Central memory CD4-positive, alpha-beta T cell (primary cell): ENCODE measurements around the gene DNM1.

Experiments
- DNase-seq: peaks from one replicate; pipeline ENCODE4 v3.0.0; 2022
- total RNA-seq, 3 experiments: gene quantifications; one replicate each; lab custom pipeline; 2026; lab: John Stamatoyannopoulos, UW

The DNM1 gene
- total RNA-seq, result 0.18 to 3.5 (median 0.27) reads per million in 3 experiments

DNA sequence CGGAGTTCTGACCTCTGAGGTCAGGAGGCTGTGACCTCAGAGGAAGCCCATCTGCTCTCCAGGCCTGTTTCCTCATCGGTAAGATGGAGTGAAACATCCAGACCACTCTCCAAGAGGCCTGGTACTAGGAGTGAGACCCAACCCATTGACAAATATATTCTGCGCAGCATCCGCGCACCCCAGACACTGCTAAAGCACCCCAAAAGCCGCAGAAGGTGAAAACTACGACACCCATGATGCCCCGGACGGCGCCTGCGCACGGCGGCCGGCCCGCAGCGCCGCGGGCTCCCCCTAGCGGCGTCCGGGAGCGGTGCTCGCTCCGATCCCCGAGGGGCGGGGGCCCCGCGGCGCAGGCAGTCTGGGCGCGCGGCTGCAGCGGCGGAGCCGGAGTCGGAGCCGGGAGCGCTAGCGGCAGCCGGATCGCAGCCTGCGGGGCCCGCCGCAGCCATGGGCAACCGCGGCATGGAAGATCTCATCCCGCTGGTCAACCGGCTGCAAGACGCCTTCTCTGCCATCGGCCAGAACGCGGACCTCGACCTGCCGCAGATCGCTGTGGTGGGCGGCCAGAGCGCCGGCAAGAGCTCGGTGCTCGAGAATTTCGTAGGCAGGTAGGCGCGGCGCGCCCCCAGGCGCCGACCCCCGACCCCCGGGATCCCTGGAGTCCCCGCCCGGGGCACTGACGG is at the start of gene DNM1:
Gene DNM1 (plus strand): TSS at position 356 of the 683 bp plus-strand sequence. CDS start 92 bp downstream, at position 448.
- peak; percentile 73 for DNase-seq

DNA sequence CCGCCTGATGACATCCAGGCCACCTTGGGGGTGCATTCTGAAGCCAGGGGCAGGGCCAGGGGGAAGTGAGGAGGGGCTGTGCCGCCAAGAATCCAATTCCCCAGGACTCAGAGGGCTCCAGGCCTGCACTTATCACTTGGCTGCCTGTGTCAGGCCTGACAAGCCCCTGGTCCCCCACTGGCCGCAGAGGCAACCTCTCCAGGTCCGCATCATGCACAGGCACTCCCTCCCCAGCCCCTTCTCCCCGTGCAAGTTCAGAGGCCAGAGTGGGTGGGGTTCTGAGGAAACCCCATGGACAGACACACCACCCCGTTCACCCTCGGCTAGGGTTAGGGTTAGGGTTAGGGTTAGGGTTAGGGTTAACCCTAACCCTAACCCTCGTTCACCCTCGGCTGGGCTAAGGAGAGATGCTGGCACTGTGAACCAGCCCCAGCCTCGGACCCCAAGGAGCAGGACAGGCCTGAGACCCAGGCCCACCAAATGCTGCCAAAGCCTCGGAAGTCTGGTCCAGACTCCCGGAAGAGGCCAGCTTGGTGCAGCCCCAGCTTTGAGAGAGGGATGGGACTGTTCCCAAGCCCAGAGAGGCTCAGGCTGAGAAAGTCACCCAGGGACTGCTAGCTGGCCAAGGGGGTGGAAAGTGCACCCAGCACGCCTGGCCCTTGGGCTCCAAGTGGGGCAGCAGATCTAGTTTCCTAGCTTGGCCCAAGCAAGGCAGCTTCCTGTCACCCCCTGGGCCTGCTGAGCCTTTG is 49.1 kb upstream of the DNM1 start:
- no peak for DNase-seq

DNA sequence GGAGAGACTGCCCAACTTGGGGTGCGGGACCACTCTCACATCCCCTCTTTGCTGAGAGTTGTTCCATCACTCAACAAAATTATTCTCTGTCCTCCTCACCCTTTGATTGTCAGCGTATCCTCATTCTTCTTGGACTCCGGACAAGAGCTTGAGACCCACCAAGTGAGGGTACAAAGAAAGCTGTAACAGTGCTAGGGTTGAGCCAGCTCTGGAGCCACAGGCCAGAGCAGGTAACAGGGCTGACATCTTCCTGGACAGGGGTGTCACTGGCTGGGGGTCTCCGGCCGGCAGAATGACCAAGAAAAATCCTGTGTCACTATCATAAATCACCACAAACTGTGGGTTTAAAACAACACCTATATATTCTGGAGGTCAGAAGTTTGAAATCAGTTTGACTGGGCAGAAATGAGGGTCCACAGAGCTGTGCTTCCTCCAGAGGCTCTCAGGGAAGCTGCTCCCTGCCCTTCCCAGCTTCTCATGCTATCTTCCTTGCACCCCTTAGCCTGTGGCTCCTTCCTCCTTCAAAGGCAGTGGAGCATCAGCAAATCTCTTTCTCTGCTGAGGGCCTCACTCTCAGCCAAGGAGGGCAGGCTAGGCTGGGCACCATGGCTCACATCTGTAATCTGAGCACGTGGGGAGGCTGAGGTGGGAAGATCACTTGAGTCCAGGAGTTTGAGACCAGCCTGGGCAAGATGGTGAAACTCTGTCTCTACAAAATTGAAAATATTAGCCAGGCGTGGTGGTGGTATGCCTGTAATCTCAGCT is 47.3 kb upstream of the DNM1 start:
- no peak for DNase-seq

- DNase-seq, result peak; percentile 71
Observed at GRCh38 chr9:128159522-128159783, 43.7 kb upstream of the DNM1 start.

DNA sequence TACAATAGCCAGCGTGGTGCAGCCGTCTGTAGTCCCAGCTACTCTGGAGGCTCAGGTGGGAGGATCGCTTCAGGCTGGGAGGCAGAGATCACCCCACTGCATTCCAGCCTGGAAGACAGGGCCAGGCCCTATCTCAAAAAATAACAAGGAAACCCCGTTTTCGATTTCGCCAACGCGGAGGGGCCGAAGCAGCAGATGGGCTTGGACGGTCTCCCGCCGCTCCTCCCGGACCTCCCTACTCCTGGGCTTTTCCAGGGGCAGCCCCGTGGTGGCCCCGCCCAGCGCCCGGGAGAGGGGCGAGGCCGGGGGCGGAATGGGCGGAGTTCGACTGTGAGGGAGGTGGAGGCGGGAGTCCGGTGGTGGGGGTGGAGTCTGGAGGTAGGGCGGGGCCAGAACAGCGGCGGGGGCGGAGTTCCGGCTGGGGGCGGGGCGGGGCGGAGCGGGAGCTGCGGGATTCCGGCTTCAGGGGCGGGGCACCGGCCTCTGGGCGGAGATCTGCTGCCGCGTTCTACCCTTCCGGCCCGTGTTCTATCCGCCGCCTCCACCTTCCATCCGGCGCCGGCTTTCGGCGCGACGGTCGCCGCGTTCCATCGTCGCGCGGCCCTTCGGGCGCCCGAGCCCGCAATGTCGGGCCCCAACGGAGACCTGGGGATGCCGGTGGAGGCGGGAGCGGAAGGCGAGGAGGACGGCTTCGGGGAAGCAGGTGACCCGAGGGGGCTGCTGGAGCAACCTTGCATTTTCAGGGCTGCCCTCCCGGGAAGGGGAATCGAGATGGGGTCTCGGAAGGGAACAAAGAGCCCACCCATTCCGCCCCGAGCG is 43.2 kb upstream of the DNM1 start, which contains the start of gene BBLN:
Gene BBLN (plus strand): TSS at position 482 of the 819 bp plus-strand sequence. CDS start 143 bp downstream, at position 625.
- DNase-seq, result peak; percentile 86

GRCh38 chr9:128160603-128160987 is 42.6 kb upstream of the DNM1 start:
- DNase-seq, result no peak

GRCh38 chr9:128161215-128161902 is 41.8 kb upstream of the DNM1 start:
- DNase-seq, result no peak

DNA sequence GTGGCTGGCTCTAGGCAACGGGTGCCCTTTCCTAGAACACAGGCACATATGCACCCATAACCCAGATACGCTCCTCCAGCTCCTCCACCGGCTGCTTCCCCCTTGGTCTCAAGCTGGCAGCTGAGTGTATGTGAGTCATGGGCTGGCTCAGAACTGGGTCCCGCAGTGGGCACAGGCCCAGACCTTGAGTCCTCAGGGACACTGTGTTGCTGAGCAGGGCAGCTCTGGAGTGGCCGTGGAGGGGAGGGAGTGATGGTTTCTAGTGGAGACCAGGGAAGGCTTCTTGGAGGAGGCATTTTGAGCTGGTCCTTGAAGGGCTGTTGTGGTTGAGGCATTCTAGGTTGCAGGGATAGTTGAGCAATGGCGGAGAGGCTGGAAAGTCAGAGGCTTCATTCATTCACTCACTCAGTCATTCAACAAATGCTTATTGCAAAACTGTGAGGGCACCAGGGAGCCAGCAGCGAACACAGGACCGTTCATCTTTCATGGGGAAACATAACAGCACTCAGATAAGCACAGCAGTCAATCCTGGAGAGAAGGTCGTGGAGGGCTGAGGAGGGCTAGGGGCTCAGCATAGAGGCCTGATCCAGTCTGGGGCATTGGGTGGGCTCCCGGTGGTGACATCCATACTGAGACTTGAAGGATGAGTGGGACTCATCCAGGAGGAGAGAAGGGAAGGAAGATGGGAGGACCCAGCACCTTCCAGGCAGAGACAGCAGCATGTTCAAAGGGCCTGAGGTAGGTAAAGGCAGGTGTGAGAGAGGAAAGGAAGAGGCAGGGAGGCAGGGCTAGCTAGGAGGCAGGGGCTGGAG is 40.8 kb upstream of the DNM1 start:
- no peak for DNase-seq

- no peak for DNase-seq
Observed at GRCh38 chr9:128163027-128163515, 40.1 kb upstream of the DNM1 start.

GRCh38 chr9:128163523-128164306 is 39.5 kb upstream of the DNM1 start:
- DNase-seq, result no peak

GRCh38 chr9:128164307-128164885 is 38.8 kb upstream of the DNM1 start:
- DNase-seq, result no peak

GRCh38 chr9:128166169-128166568 is 37.0 kb upstream of the DNM1 start:
- DNase-seq, result no peak

GRCh38 chr9:128167209-128167608 is 36.0 kb upstream of the DNM1 start:
- DNase-seq, result no peak

DNA sequence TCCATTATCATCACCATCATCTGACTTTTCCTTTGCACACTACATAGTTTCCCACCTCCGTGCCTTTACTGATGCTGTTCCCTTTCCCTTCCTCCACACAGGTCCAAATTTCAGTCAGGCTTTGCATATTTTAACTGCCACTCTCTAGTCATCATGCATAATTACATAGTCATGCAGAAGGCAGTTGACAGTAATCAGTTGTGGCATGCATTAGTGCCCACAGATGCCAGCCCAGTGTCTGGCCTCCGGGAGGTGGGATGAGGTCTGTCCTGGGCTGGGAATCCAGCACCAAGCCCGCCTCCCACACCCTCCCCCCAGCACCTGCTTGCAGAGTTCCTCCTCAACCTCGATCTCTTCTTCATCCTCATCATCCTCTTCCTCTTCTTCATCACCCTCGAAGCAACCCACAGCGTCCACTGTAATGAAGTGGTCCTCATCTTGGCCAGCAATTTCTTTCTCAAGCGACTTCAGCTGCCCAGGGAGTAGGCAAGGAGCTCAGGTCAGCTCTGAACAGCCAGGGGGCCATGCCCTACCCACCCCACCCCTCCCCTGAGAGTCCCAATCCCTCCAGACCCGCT is 34.4 kb upstream of the DNM1 start:
- DNase-seq, result no peak

DNA sequence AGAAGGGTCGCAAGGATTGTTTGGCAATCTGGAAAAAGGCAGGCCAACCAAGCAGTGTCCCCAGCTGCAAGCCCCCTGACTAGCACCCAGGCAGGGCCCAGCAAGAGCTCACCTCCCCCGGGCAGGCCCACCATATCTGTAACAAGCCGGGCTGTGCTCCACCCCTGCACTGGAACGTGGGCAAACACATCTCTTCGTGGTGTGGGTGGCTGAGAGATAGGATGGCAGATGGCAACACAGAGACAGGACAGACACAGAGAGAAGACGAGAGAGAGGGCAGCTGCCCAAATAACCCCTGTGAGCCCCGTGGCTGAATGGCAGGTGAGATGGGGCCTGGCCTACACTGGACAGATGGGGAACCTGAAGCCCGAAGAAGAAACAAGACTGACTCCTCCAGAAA is 33.7 kb upstream of the DNM1 start:
- DNase-seq, result no peak

DNA sequence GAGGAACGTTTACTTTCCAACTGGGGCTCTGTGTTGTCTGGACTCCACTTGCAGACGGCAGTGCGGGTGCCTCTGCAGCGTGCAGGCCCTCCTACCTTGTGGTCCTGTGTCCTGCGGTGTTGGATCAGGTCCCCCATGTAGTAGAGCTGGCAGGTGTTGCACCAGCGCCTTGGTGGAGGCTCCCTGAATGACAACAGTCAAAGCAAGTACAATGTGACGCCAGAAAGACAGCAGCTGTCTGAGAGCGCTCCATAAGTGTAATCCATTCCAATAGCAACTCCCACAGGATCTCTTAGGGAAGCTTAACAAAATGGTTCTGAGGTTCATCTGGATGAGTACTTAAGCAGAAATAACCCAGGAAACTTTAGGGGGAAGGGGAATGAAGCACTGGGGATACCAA is 33.3 kb upstream of the DNM1 start:
- DNase-seq, result no peak

- no peak for DNase-seq
Observed at GRCh38 chr9:128174062-128174461, 29.1 kb upstream of the DNM1 start.

GRCh38 chr9:128175102-128175563 is 28.0 kb upstream of the DNM1 start:
- no peak for DNase-seq

- DNase-seq, result no peak
Observed at GRCh38 chr9:128175726-128176125, 27.5 kb upstream of the DNM1 start.
